Mucosa of rectum (tissue), 2 donors: Measurements from ENCODE around the gene OR2V2.
"Not testable (repeated sequence)": the region's sequence is repeated elsewhere in the genome, so short reads cannot be mapped to it uniquely, and the experiment has no call there.

Experiments used
- H3K27ac ChIP-seq, 2 donors: one replicate each; pipeline ENCODE4 v1.7.0; 2013; ENCODE audit warnings: inconsistent platforms in 2 of 2, low read depth in 2 of 2, low read length in 2 of 2
- H3K27me3 ChIP-seq, 2 donors: one replicate each; pipeline ENCODE4 v1.7.0; 2013; ENCODE audit warnings: low read length in 2 of 2; ENCODE audit not compliant: control insufficient read depth in 2 of 2, insufficient read depth in 2 of 2
- H3K36me3 ChIP-seq, 2 donors: one replicate each; pipeline ENCODE4 v1.7.0; 2013; ENCODE audit warnings: low read length in 2 of 2; ENCODE audit not compliant: control insufficient read depth in 2 of 2, insufficient read depth in 2 of 2
- H3K4me1 ChIP-seq, 2 donors: one replicate each; pipeline ENCODE4 v1.7.0; 2013; ENCODE audit warnings: low read length in 2 of 2, mild to moderate bottlenecking in 1 of 2; ENCODE audit not compliant: control insufficient read depth in 2 of 2, insufficient read depth in 2 of 2
- H3K4me3 ChIP-seq, 2 donors: one replicate each; pipeline ENCODE4 v1.7.0; 2013; ENCODE audit warnings: low read length in 2 of 2
- H3K9ac ChIP-seq, 2 donors: one replicate each; pipeline ENCODE4 v1.7.0; 2013; ENCODE audit warnings: low read length in 2 of 2, low read depth in 1 of 2, mild to moderate bottlenecking in 1 of 2
- H3K9me3 ChIP-seq, 2 donors: one replicate each; pipeline ENCODE4 v1.7.0; 2013; ENCODE audit warnings: low read length in 2 of 2; ENCODE audit not compliant: control insufficient read depth in 2 of 2
- donor health status: healthy.
- donor health status: Normal muscosa, but diverticular disease.

The OR2V2 gene

DNA sequence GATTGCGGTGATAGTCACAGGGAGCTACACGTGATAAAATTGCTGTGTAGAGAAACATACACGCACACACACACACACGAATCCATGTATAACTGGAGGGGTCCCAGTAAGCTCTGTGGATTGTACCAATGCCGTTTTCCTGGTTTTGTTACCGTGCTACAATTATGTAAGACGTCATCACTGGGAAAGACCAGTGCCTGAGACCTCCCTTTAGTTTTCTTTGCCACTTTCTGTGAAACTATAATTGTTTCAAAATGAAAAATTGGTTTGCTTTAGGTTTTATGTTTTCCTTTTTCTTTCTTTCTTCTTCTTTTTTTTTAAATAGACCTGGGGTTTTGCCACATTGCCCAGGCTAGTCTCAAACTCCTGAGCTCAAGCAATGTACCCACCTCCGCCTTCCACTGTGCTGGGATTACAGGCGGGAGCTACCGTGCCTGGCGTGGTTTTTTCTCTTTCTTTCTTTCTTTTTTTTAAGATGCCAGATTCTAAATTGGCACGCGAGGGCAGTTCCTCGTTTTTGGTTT is 21.3 kb downstream of the OR2V2 start:
- H3K27me3 ChIP-seq, result peaks cover 58 to 59% of the 10 kb centered on the region in 2 donors
- H3K4me3 ChIP-seq, result no peak overlapping the region
- no peaks in the 10 kb centered on the region for H3K36me3 ChIP-seq
- H3K9ac ChIP-seq, result no peak overlapping the region
- peaks cover 3 to 6% of the 10 kb centered on the region in 2 donors for H3K4me1 ChIP-seq
- H3K27ac ChIP-seq, result no peak overlapping the region
- no peaks in the 10 kb centered on the region for H3K9me3 ChIP-seq

DNA sequence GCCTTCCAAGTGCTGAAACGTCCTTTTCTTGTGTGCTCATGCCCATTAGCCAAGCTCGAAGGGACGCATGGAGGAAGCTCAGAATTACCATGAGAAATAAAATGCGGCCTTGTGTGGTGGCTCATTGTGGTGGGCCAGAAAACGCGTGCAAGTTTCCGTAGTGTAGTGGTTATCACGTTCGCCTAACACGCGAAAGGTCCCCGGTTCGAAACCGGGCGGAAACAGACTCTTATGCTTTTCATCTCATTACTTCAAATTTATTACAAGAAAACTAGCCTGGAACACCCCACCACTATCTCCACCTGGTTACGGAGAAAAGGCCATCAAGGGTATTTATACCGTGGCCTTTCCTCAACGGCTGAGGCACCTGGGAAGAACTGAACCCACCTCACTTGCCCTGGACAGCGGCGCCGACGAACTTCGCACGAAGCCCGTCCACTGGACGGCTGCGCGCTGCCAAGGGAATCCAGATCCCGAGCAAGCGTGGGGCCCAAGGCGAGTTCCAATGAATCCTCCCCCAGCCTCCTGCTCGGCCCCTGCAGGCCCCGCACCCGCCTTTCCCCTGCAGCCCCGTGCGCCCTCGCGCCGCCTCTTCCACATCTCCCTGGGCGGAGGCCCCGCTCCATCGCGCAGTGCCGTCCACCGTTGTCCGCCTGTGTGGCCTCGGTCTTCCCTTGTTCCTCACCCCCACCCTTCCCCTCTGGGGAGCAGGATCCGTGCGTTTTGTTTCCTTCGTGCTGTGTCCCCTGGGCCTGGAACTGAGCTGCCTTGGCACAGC is 22.3 kb downstream of the OR2V2 start:
- not testable (repeated sequence) for H3K4me3 ChIP-seq, H3K9me3 ChIP-seq, H3K27ac ChIP-seq, H3K4me1 ChIP-seq, H3K9ac ChIP-seq, H3K36me3 ChIP-seq
- H3K27me3 ChIP-seq, result peaks cover 54 to 62% of the 10 kb centered on the region in 2 donors

DNA sequence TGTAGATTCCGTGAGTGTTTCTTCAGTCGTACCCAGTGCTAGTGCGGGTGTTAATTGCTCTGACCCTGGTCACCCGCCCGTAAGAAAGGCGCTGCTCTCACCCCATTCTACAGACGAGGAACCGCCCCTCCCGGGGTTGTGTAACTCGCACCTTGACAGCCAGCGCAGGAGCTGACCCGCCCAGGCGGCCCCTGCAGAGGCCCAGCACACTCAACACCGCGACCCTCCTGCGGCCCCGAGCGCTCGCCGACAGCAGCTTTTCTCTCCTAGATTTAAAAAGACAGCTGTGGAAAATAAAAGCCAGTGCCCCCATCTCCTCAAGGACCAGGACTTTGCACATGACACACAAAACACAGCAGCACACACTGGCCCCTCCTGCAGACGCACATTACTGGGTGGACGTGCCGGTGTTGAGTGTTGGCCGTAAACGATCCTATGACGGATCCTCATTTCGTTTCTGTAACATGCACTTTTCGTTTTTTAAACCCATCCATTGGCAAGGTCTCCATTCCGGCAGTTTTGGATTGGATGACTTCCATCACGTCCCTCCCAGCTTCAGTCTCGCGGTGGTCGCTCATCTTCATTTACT is 22.9 kb downstream of the OR2V2 start:
- H3K9me3 ChIP-seq, result no peaks in the 10 kb centered on the region
- H3K4me3 ChIP-seq, result no peak overlapping the region
- no peak overlapping the region for H3K9ac ChIP-seq
- peaks cover 3 to 6% of the 10 kb centered on the region in 2 donors for H3K4me1 ChIP-seq
- peaks cover 54 to 62% of the 10 kb centered on the region in 2 donors for H3K27me3 ChIP-seq
- H3K36me3 ChIP-seq, result no peaks in the 10 kb centered on the region
- H3K27ac ChIP-seq, result no peak overlapping the region

DNA sequence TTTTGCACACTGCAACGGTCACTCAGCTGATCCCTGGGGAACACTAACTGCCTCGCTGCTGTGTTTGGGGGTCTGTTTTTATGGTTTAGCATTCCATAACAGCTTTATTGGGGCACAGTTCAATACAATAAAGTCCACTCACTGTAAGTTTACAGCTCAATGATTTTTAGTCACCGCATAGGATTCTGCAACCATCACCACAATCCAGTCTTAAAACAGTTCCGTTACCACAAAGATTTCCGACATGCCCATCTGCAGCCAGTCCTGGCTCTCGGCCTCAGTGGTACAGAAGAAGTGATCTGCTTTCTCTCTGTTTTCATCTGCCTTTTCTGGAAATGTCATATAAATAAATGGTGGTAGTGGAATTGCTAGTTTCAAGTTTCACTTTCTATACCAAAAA is 23.6 kb downstream of the OR2V2 start:
- Histone ChIP-seq H3K27ac (no peak overlapping the region), H3K4me1 (peaks cover 3 to 6% of the 10 kb centered on the region in 2 donors), H3K9me3 (no peaks in the 10 kb centered on the region), H3K9ac (no peak overlapping the region), H3K27me3 (peaks cover 54 to 62% of the 10 kb centered on the region in 2 donors), H3K4me3 (no peak overlapping the region), H3K36me3 (no peaks in the 10 kb centered on the region)

DNA sequence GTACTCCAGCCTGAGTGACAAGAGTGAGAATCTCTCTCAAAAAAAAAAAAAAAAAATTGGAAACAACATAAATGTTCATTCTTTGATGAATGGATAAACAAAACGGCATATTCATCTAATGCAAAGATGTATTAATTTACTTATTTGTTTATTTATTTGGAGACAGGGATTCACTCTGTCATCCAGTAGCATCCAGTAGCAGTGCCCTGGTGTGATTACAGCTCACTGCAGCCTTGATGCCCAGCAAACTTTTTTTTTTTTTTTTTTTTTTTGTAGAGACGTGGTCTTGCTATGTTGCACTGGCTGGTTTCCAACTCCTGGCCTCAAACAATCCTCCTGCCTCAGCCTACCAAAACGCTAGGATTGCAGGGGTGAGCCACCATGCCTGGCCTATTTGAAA is 24.4 kb downstream of the OR2V2 start:
- H3K9ac ChIP-seq, result no peak overlapping the region
- peaks cover 52 to 64% of the 10 kb centered on the region in 2 donors for H3K27me3 ChIP-seq
- no peaks in the 10 kb centered on the region for H3K36me3 ChIP-seq
- H3K27ac ChIP-seq, result no peak overlapping the region
- peaks cover 3 to 6% of the 10 kb centered on the region in 2 donors for H3K4me1 ChIP-seq
- no peak overlapping the region for H3K4me3 ChIP-seq
- no peaks in the 10 kb centered on the region for H3K9me3 ChIP-seq

DNA sequence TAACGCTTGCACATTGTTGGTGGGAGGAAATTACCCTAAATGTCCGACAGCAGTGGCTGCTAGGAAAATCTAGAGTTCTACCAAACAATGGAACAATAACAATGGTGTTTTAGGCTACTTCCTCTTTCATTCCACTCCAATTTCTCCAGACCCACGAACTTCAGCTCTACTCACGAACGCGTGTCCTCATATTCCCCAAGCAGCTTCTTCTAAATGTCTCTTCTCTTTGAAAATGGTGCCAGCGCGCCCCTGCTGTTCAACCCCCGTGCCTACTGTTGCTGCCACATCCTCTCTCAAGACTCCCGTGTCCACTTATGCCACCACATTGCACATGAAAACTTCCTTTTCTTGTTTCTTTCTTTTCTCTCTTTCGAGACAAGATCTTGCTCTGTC is 25.6 kb downstream of the OR2V2 start:
- H3K27me3 ChIP-seq, result peaks cover 42 to 55% of the 10 kb centered on the region in 2 donors
- H3K27ac ChIP-seq, result no peak overlapping the region
- peaks cover 3 to 6% of the 10 kb centered on the region in 2 donors for H3K4me1 ChIP-seq
- no peak overlapping the region for H3K9ac ChIP-seq
- no peaks in the 10 kb centered on the region for H3K9me3 ChIP-seq
- H3K36me3 ChIP-seq, result no peaks in the 10 kb centered on the region
- peak overlapping the region in 1 of 2 donors; percentile 4 for H3K4me3 ChIP-seq

DNA sequence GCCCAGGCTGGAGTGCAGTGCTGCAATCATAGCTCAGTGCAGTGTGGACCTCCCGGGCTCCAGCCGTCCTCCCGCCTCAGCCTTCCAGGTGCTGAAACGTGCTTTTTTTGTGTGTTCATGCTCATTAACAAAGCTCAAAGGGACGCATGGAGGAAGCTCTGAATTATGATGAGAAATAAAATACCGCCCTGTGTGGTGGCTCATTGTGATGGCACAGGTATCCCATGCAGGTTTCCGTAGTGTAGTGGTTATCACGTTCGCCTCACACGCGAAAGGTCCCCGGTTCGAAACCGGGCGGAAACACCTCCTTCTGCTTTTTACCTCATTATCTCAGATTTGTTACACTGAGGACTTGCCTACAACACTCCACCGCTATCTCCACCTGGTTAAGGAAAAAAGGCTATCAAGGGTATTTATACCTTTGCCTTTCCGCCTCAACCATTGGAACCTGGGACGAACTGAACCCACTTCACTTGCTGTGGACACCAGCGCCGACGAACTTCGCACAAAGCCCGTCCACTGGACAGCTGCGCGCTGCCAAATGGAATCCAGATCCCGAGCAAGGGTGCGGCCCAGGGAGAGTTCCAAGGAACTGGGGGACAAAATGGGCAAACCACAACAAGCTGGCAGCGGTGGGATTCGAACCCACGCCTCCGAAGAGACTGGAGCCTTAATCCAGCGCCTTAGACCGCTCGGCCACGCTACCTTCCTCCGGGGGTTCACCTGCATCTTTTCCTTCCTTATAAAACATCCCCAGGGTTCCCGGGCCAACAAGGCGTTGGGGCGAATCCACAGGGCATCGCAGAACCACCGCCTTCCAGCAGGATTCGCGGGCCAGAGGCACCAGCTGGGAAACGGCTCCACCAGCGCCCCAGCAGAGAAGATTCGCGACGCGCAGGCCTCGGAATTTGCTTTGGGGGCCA is 26.3 kb downstream of the OR2V2 start:
- no peaks in the 10 kb centered on the region for H3K36me3 ChIP-seq
- no peak overlapping the region for H3K9ac ChIP-seq
- H3K27ac ChIP-seq, result no peak overlapping the region
- H3K9me3 ChIP-seq, result no peaks in the 10 kb centered on the region
- H3K27me3 ChIP-seq, result peaks cover 35 to 49% of the 10 kb centered on the region in 2 donors
- H3K4me3 ChIP-seq, result peak overlapping the region in 1 of 2 donors; percentile 4
- peaks cover 3 to 6% of the 10 kb centered on the region in 2 donors for H3K4me1 ChIP-seq

DNA sequence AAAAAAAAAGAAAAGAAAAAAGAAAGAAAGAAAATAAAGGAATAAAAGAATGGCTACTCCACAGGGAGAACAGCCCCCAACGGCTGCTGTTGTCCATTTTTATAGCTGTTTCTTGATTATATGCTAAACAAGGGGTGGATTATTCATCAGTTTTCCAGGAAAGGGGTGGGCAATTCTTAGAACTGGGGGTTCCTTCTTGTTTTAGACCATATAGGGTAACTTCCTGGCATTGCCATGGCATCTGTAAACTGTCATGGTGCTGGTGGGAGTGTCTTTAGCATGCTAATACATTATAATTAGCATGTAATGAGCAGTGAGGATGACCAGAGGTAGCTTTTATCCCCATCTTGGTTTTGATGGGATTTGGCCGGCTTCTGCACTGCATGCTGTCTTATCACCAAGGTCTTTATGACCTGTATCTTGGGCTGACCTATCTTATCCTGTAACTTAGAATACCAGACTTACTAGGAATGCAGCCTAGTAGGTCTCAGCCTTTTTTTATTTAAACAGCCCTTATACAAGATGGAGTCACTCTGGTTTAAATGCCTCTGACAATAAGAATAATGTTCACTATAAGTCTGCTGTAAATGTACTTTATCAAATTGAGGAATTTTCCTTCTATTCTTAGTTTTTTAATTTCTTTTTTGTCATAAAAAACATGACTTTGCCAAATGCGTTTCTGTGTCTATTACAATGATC is 29.0 kb downstream of the OR2V2 start:
- H3K36me3 ChIP-seq, result no peaks in the 10 kb centered on the region
- no peak overlapping the region for H3K4me3 ChIP-seq
- no peak overlapping the region for H3K27ac ChIP-seq
- H3K27me3 ChIP-seq, result peaks cover 11 to 24% of the 10 kb centered on the region in 2 donors
- H3K4me1 ChIP-seq, result peaks cover 0 to 3% of the 10 kb centered on the region in 2 donors
- no peak overlapping the region for H3K9ac ChIP-seq
- H3K9me3 ChIP-seq, result no peaks in the 10 kb centered on the region

DNA sequence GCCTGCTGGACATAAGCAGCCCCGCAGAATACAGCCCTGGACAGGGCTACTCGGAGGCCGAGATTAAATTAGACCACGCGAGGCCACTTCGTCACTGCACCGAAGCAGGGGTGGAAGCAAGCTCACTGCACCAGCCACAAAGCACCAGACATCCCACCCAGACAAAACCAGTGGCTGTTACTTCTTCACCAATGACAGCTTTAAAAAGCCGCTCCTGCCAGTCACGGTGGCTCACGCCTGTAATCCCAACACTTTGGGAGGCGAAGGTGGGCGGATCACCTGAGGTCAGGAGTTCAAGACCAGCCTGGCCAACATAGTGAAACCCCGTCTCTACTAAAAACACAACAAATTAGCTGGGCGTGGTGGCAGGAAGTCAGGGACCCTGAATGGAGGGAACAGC is 30.2 kb downstream of the OR2V2 start:
- peaks cover 3 to 15% of the 10 kb centered on the region in 2 donors for H3K27me3 ChIP-seq
- not testable (repeated sequence) for H3K4me3 ChIP-seq, H3K9me3 ChIP-seq, H3K27ac ChIP-seq, H3K4me1 ChIP-seq, H3K36me3 ChIP-seq, H3K9ac ChIP-seq
